HG03439 (cell line): Measurements from ENCODE around the gene ZNF511.
"Not testable (repeated sequence)": the region's sequence is repeated elsewhere in the genome, so short reads cannot be mapped to it uniquely, and the experiment has no call there.

Experiments
- ATAC-seq: cut with Tn5 transposase; IDR thresholded peaks from one replicate; pipeline ENCODE4 v1.9.1; 2021; ENCODE audit warnings: mild to moderate bottlenecking, moderate library complexity; ENCODE audit not compliant: unreplicated experiment

Gene ZNF511

DNA sequence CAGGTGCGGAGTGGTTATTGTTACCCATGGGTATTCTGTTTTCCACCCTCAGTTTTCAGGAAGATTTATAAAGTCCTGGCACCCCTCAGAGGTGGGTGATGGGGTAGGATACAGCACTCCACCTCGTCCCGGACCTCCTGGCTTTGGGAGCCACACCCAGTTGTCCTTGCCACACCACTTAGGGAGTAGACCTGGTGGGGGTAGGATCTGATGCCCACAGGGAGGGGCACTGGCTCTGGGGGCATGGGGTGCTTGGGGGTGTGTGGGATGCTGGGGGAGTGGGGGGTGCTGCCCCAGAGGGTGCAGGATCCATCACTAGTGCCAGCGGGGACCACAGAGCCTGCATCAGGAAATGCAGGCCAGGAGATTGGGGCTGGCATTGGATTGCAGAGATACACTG lies 4.5 kb downstream of the ZNF511 start:
- no peak for ATAC-seq

GRCh38 chr10:133314911-133315310 lies 6.2 kb downstream of the ZNF511 start:
- no peak for ATAC-seq

DNA sequence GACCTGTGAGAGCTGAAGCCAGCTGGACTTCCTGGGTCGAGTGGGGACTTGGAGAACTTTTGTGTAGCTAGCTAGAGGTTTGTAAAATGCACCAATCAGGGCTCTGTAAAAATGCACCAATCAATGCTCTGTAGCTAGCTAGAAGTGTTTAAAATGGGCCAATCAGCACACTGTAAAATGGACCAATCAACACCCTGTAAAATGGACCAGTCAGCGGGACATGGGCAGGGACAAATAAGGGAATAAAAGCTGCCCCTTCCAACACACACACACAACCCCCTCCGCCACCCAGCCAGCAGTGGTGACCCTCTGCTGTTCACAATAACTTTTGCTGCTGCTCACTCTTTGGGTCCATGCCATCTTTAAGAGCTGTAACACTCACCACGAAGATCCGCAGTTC lies 7.1 kb downstream of the ZNF511 start:
- no peak for ATAC-seq

DNA sequence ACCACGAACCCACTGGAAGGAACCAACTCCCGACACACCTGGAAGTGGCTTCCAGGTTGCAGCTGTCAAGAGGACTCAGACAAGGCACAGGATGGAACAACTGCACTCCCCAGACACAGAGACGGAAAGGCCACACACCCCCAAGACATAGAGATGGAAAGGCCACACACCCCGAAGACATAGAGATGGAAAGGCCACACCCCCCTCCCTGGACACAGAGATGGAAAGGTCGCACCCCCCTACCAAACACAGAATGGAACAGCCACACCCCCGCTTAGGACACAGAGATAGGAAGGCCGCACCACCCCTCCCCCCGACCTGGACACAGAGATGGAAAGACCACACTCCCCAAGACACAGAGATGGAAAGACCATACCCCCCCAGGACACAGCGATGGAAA lies 7.6 kb downstream of the ZNF511 start:
- no peak for ATAC-seq

DNA sequence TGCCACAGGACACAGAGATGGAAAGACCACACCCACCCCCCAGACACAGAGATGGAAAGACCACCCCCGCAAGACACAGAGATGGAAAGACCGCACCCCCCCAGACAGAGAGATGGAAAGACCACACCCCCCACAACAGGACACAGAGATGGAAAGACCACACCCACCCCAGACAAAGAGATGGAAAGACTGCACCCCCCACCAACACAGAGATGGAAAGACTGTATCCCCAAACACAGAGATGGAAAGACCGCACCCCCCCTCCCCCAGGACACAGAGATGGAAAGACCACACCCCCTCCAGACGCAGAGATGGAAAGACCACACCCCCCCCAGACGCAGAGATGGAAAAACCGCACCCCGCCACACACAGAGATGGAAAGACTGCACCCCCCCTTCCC lies 8.0 kb downstream of the ZNF511 start:
- no peak for ATAC-seq

GRCh38 chr10:133318494-133319127 lies 9.9 kb downstream of the ZNF511 start:
- peak; percentile 69 for ATAC-seq

GRCh38 chr10:133320852-133321422 lies 12.2 kb downstream of the ZNF511 start:
- ATAC-seq, result not testable (repeated sequence)

DNA sequence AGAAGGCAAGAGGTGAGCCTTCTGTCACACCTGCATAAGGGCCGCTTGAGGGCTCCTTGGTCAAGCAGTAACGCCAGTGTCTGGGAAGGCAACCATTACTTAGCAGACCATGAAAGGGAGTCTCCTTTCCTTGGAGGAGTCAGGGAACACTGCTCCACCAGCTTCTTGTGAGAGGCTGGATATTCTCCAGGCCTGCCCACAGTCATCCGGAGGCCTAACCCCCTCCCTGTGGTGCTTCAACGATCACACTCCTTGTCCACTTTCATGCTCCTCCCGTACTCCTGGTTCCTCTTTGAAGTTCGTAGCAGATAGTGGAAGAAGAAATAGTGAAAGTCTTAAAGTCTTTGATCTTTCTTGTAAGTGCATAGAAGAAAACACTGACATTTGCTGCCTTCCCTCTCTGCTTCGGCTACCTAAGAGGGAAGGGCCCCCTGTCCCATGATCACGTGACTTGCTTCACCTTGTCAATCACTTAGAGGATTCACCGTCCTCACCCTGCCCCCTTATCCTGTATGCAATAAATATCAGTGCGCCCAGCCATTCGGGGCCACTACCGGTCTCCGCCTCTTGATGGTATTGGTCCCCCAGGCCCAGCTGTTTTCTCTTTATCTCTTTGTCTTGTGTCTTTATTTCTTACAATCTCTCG lies 13.5 kb downstream of the ZNF511 start:
- not testable (repeated sequence) for ATAC-seq

DNA sequence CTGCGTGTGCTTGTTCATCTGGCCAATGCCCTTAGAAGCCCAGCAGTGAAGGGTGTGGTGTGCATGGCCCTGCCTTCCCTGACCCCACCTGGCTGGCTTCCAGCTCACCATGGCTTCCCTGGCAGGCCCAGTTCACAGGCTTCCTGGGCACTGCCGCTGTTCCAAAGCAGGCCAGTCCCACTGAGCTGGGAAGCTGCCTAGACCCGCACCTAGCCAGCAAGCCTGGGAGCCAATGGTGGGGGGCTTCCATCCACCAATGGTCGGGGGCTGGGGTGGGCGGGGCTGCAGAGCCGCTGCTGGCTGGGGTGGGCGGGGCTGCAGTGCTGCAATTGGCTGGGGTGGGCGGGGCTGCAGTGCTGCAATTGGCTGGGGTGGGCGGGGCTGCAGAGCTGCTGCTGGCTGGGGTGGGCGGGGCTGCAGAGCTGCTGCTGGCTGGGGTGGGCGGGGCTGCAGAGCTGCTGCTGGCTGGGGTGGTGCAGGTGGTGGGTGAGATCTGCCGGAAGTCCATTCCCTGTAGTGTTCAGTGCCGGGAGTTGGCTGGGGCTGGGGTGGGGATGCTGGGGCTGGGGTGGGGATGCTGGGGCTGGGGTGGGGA lies 15.6 kb downstream of the ZNF511 start:
- ATAC-seq, result no peak

DNA sequence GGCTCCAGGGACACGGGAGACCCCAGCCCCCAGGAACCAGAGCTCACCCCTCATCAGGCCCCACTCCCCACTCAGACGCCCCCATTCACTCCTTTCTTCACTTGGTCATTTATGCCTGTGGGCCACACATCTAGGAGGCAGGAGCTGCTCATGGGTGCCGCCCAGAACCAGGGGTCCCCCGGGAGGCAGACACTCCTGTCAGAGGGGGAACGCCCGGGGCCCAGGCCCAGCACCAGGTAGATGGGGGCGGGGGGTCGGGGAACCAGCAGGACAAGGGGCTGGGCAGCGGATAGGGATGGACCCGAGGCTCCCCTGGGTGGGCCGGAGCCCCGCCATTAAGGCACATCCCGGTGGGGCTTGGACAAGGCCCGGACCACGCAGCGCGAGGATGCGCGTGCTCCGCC lies 16.1 kb downstream of the ZNF511 start:
- no peak for ATAC-seq

DNA sequence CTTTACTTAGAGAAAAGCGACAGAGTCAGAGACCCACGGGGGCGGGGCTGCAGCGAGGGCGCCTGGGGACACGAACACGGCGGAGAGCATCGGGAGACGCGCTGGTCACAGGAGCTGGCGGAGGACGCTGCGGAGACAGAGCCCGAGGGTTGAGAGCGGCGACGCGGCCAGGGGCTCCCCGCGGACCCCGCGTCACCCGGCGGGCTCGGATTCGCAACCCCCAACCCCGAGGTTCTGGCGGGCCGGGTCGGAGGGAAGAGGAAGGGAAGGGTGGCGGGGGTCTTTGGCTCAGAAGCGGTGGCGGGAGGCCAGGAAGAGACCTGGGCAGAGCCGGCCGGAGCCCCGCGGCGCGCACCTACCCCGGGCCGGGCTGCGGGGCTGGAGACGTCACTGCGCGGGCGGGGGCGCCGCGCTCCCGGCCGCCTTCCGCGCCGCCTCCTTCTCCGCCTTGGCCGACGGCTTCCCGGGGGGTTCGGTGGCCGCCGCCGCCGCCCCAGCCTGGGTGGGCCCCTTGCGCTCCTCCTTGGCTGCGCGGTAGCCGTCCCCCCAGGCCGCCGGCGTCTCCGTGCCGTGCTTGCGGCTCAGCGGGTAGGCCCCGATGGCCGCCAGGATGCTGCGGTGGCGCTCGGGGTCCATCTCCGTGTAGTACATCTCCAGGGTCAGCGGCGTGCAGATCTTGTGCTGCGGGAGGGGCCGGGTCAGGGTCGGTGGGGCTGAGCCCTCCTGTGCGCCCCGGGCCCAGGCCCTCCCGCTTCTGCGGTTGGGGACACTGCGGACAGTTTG lies 16.9 kb downstream of the ZNF511 start:
- no peak for ATAC-seq

GRCh38 chr10:133326223-133326551 lies 17.5 kb downstream of the ZNF511 start:
- no peak for ATAC-seq

GRCh38 chr10:133326745-133327650 lies 18.3 kb downstream of the ZNF511 start:
- no peak for ATAC-seq

GRCh38 chr10:133327651-133328357 lies 19.1 kb downstream of the ZNF511 start:
- no peak for ATAC-seq

DNA sequence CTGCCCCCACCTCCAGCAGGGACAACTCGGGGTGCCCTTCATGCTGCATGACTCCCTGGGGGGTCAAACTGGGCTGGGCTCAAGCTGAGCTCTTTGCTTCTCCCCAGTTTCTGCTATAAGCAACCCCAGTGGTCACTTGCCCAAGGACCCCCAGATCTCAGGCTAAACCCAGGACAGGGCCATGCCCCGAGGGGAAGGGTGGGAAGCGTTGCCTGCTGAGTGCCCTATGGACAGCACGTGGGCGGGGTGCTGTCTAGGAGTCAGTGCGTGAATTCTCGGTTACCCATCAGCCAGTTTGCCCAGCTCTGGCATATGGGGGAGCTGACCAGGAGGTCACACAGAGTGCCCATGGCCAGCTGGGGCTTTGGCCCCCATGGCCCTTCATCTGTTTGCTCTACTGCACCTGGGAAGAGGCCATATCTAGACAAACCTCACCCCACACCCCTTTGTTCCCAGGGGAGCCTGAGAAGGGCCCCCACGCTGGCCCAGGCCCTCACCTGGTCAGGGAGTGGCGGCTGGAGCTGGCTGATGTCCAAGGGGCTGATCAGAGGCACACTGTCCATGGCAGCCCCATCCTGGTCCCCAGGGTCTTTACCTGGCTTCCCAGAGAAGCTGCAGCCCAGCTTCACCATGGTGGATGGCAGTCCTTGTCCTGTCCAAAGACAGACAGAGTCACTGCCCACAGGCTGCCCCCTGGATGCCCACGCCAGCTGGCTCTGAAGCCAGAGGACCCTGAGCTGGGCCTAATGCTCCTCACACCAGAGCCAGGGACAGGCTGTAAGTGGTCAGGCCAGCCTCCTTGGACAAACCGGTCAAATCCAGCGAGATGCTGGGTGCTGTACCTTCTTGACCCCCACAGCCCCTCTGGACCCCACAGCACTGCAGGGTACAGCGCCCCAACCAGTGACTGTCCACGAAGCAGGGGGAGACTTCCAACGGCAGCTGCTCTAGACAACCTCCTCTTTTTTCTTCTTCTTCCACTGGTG lies 19.9 kb downstream of the ZNF511 start:
- no peak for ATAC-seq

DNA sequence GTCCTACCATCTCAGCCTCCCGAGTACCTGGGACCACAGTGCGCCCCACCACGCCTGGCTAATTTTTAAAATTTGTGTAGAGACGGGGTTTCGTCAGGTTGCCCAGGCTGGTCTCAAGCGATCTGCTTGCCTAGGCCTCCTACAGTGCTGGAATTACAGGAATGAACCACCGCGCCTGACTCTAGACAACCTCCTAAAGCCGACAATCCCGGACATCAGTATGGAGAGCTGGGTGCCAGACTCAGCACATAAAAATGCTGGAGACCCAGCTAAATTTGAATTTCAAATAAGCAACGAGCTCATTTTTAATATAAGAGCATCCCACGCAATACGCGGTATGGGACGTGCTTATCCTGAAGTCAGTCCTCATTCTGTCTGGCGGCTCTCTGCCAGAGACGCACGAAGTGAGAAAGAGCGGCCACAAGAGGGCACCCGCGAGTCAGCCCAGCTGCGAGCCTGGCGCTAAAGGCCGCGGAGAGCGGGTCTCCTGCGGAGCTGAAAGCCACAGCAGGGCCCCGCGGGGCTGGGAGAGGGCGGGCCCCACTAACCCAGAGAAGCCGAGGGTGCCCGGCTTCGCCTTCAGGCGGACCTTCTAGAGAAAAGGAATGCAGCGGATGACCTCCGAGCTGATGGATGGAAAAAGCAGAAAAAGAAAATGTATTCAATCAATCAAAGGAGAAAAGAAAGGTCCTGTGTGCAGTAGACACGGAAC lies 20.9 kb downstream of the ZNF511 start:
- ATAC-seq, result peak; percentile 78

DNA sequence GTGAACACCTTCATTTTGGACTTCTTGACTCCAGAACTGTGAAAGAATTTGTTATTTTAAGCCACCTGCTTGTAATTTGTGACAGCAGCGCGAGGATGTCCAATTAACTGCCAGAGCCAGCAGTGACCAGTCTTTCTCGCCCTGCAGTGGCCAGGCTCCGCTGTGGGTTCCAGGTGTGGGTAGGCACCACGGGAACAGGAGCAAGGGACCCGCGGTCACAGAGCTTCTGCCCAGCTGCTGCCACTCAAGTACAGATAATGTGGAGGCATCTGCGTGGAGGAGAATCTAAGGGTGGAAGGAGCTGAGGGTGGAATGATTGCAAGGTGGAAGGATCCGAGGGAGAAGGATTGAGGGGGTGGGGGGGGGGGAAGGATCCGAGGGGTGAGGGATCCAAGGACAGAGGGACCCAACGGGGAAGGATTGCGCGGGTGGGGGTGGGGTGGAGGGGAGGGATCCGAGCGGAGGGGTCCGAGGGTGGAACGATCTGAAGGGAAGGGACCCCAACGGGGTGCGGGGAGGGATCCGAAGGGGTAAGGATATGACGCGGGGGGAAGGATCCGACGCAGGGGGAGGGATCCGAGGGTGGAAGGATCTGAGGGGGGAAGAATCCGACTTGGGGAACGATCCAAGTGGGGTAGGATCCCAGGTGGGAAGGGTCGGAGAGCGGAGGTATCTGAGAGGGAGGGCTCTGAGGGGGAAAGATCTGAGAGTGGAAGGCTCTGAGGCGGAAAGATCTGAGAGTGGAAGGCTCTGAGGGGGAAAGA lies 24.4 kb downstream of the ZNF511 start:
- ATAC-seq, result no peak
